Mesenchymal stem cell (in vitro differentiated cells and primary cell): ENCODE measurements around the gene ACY1.

ENCODE experiments used
- DNase-seq: peaks from one replicate; pipeline ENCODE4 v3.0.0-alpha.2; 2013
- H2AFZ ChIP-seq: one replicate; pipeline ENCODE4 v1.6.1; 2013; ENCODE audit warnings: low read depth, mild to moderate bottlenecking, control low read depth, inconsistent platforms, low read length, moderate library complexity
- H2AK5ac ChIP-seq: 2 replicates; pipeline ENCODE4 v1.6.1; 2013; ENCODE audit warnings: low read length, moderate library complexity, mild to moderate bottlenecking, inconsistent platforms; ENCODE audit not compliant: severe bottlenecking
- H2BK120ac ChIP-seq: one replicate; pipeline ENCODE4 v1.6.1; 2013; ENCODE audit warnings: low read depth, mild to moderate bottlenecking, inconsistent platforms, low read length, moderate library complexity
- H2BK12ac ChIP-seq, 2 experiments: one replicate each; pipeline ENCODE4 v1.6.1; 2013; ENCODE audit warnings: inconsistent platforms in 2 of 2, low read length in 2 of 2, mild to moderate bottlenecking in 2 of 2, moderate library complexity in 2 of 2, control low read depth in 1 of 2
- H2BK15ac ChIP-seq: one replicate; pipeline ENCODE4 v1.6.1; 2013; ENCODE audit warnings: mild to moderate bottlenecking, low read depth, inconsistent platforms; ENCODE audit not compliant: poor library complexity, severe bottlenecking
- H2BK5ac ChIP-seq: 2 replicates; pipeline ENCODE4 v1.6.1; 2013; ENCODE audit warnings: low read depth, mild to moderate bottlenecking, low read length, control low read depth, inconsistent platforms; ENCODE audit not compliant: poor library complexity, severe bottlenecking
- H3K14ac ChIP-seq, 2 experiments: one replicate each; pipeline ENCODE4 v1.6.1; 2013; ENCODE audit warnings: inconsistent platforms in 2 of 2, low read length in 2 of 2, control low read depth in 1 of 2, mild to moderate bottlenecking in 1 of 2, moderate library complexity in 1 of 2
- H3K18ac ChIP-seq, 2 experiments: one replicate each; pipeline ENCODE4 v1.6.1; 2013; ENCODE audit warnings: inconsistent platforms in 2 of 2, low read length in 2 of 2, control low read depth in 1 of 2, low read depth in 1 of 2, mild to moderate bottlenecking in 1 of 2
- H3K23ac ChIP-seq, 2 experiments: one replicate each; pipeline ENCODE4 v1.6.1; 2013; ENCODE audit warnings: inconsistent platforms in 2 of 2, low read length in 2 of 2, mild to moderate bottlenecking in 2 of 2, moderate library complexity in 2 of 2, control low read depth in 1 of 2
- H3K27ac ChIP-seq: 2 replicates; pipeline ENCODE4 v1.5.1; 2013; ENCODE audit warnings: mild to moderate bottlenecking, moderate library complexity, low read length, control low read depth, inconsistent platforms; ENCODE audit not compliant: poor library complexity, severe bottlenecking
- H3K27me3 ChIP-seq, 2 experiments: 2 replicates each; pipeline versions ENCODE4 v1.6.1 to v1.7.0; 2013; ENCODE audit warnings: low read length in 2 of 2, mild to moderate bottlenecking in 2 of 2, moderate library complexity in 2 of 2, control low read depth in 1 of 2, inconsistent platforms in 1 of 2; ENCODE audit not compliant: control insufficient read depth in 1 of 2, insufficient read depth in 1 of 2
- H3K36me3 ChIP-seq, 2 experiments: 2 replicates each; pipeline versions ENCODE4 v1.6.1 to v1.7.0; 2013; ENCODE audit warnings: low read length in 2 of 2, control low read depth in 1 of 2, inconsistent platforms in 1 of 2, low read depth in 1 of 2, mild to moderate bottlenecking in 1 of 2; ENCODE audit not compliant: insufficient read depth in 2 of 2, control insufficient read depth in 1 of 2
- H3K4ac ChIP-seq, 2 experiments: one replicate each; pipeline ENCODE4 v1.6.1; 2013; ENCODE audit warnings: inconsistent platforms in 2 of 2, low read length in 2 of 2, mild to moderate bottlenecking in 2 of 2, moderate library complexity in 2 of 2, control low read depth in 1 of 2, low read depth in 1 of 2
- H3K4me1 ChIP-seq: 2 replicates; pipeline ENCODE4 v1.6.1; 2013; ENCODE audit warnings: low read depth, low read length, control low read depth; ENCODE audit not compliant: control insufficient read depth, insufficient read depth
- H3K4me2 ChIP-seq: 2 replicates; pipeline ENCODE4 v1.6.1; 2013; ENCODE audit warnings: low read length, mild to moderate bottlenecking, inconsistent platforms; ENCODE audit not compliant: poor library complexity, severe bottlenecking
- H3K4me3 ChIP-seq, 2 experiments: 2 replicates each; pipeline versions ENCODE4 v1.5.1 to v1.7.0; 2013; ENCODE audit warnings: low read length in 2 of 2, mild to moderate bottlenecking in 2 of 2, control low read depth in 1 of 2, low read depth in 1 of 2; ENCODE audit not compliant: insufficient read depth in 1 of 2
- H3K79me1 ChIP-seq: replicated peaks from 2 replicates; pipeline ENCODE4 v1.6.1; 2013; ENCODE audit warnings: mild to moderate bottlenecking, control low read depth, low read length, inconsistent platforms; ENCODE audit not compliant: poor library complexity, severe bottlenecking
- H3K9ac ChIP-seq: 2 replicates; pipeline ENCODE4 v1.7.0; 2013; ENCODE audit warnings: mild to moderate bottlenecking, low read length, moderate library complexity
- H3K9me3 ChIP-seq: 2 replicates; pipeline ENCODE4 v1.7.0; 2013; ENCODE audit warnings: mild to moderate bottlenecking, low read length; ENCODE audit not compliant: control insufficient read depth
- H4K8ac ChIP-seq: one replicate; pipeline ENCODE4 v1.6.1; 2013; ENCODE audit warnings: inconsistent platforms, mild to moderate bottlenecking, low read length, moderate library complexity
- H4K91ac ChIP-seq: one replicate; pipeline ENCODE4 v1.6.1; 2013; ENCODE audit warnings: mild to moderate bottlenecking, low read length, inconsistent platforms
- WGBS: methylation state at CpG from one replicate; pipeline ENCODE4 v1.1.7; 2013; ENCODE audit warnings: mixed read lengths; 5-methylcytosine and 5-hydroxymethylcytosine counted together

ACY1 gene

GRCh38 chr3:51957520-51958205, 25.7 kb upstream of the ACY1 start:
- 98% methylated on average over 15 of the region's 15 CpGs for WGBS
- Histone ChIP-seq H3K79me1 (peaks cover 3% of the 10 kb centered on the region), H2BK5ac (no peak overlapping the region), H2BK15ac (no peak overlapping the region), H3K9ac (no peak overlapping the region), H3K18ac (no peak overlapping the region), H2AK5ac (no peak overlapping the region), H4K91ac (no peak overlapping the region), H3K4ac (no peak overlapping the region), H3K27ac (no peak overlapping the region), H3K14ac (no peak overlapping the region), H2BK120ac (no peak overlapping the region), H3K4me1 (peaks cover 20% of the 10 kb centered on the region), H3K36me3 (peaks cover 39 to 54% of the 10 kb centered on the region in 2 experiments), H4K8ac (no peak overlapping the region), H3K9me3 (no peaks in the 10 kb centered on the region), H2BK12ac (no peak overlapping the region), H3K23ac (no peak overlapping the region), H3K27me3 (peaks cover 4 to 13% of the 10 kb centered on the region in 2 experiments), H2AFZ (no peak overlapping the region), H3K4me3 (no peak overlapping the region), H3K4me2 (no peak overlapping the region)
- no peak for DNase-seq

GRCh38 chr3:51958603-51959521, 24.5 kb upstream of the ACY1 start:
- no peaks in the 10 kb centered on the region for H3K9me3 ChIP-seq
- DNase-seq: no peak
- H2BK5ac ChIP-seq: no peak overlapping the region
- H3K27me3 ChIP-seq: peaks cover 4 to 13% of the 10 kb centered on the region in 2 experiments
- no peak overlapping the region for H3K14ac ChIP-seq
- no peak overlapping the region for H4K91ac ChIP-seq
- peaks cover 3% of the 10 kb centered on the region for H3K79me1 ChIP-seq
- H2BK12ac ChIP-seq: no peak overlapping the region
- H3K4ac ChIP-seq: no peak overlapping the region
- no peak overlapping the region for H2AFZ ChIP-seq
- no peak overlapping the region for H2AK5ac ChIP-seq
- no peak overlapping the region for H2BK15ac ChIP-seq
- H3K9ac ChIP-seq: no peak overlapping the region
- no peak overlapping the region for H4K8ac ChIP-seq
- peaks cover 39 to 57% of the 10 kb centered on the region in 2 experiments for H3K36me3 ChIP-seq
- no peak overlapping the region for H3K4me2 ChIP-seq
- no peak overlapping the region for H3K23ac ChIP-seq
- no peak overlapping the region for H3K27ac ChIP-seq
- peaks cover 20% of the 10 kb centered on the region for H3K4me1 ChIP-seq
- H2BK120ac ChIP-seq: no peak overlapping the region
- no peak overlapping the region for H3K18ac ChIP-seq
- H3K4me3 ChIP-seq: no peak overlapping the region
- 94% methylated on average over 18 of the region's 20 CpGs for WGBS

- DNase-seq: no peak
- Histone ChIP-seq H3K14ac (no peak overlapping the region), H2AFZ (no peak overlapping the region), H3K9ac (no peak overlapping the region), H2BK120ac (no peak overlapping the region), H3K4me2 (no peak overlapping the region), H3K9me3 (no peaks in the 10 kb centered on the region), H3K18ac (no peak overlapping the region), H3K4me3 (no peak overlapping the region), H2BK5ac (no peak overlapping the region), H3K4me1 (peaks cover 28% of the 10 kb centered on the region), H4K8ac (no peak overlapping the region), H4K91ac (no peak overlapping the region), H3K27me3 (peaks cover 4 to 7% of the 10 kb centered on the region in 2 experiments), H3K79me1 (peaks cover 6% of the 10 kb centered on the region), H2AK5ac (no peak overlapping the region), H3K36me3 (peaks cover 39 to 61% of the 10 kb centered on the region in 2 experiments), H3K27ac (no peak overlapping the region), H2BK15ac (no peak overlapping the region), H3K4ac (no peak overlapping the region), H2BK12ac (no peak overlapping the region), H3K23ac (no peak overlapping the region)
- 97% methylated on average over 7 of the region's 7 CpGs for WGBS
Measured at GRCh38 chr3:51959651-51960050, 23.7 kb upstream of the ACY1 start.

- Histone ChIP-seq H4K8ac (no peak overlapping the region), H3K14ac (no peak overlapping the region), H3K27me3 (peaks cover 0 to 2% of the 10 kb centered on the region in 2 experiments), H3K4me2 (no peak overlapping the region), H4K91ac (no peak overlapping the region), H2BK12ac (no peak overlapping the region), H3K4ac (no peak overlapping the region), H3K9ac (no peak overlapping the region), H3K23ac (no peak overlapping the region), H3K4me1 (peaks cover 28% of the 10 kb centered on the region), H2AFZ (no peak overlapping the region), H3K36me3 (peaks cover 39 to 63% of the 10 kb centered on the region in 2 experiments), H3K18ac (no peak overlapping the region), H3K9me3 (no peaks in the 10 kb centered on the region), H3K27ac (no peak overlapping the region), H2BK5ac (no peak overlapping the region), H2AK5ac (no peak overlapping the region), H2BK120ac (no peak overlapping the region), H2BK15ac (no peak overlapping the region), H3K4me3 (no peak overlapping the region), H3K79me1 (peaks cover 12% of the 10 kb centered on the region)
- no peak for DNase-seq
- 97% methylated on average over 9 of the region's 10 CpGs for WGBS
Measured at GRCh38 chr3:51960386-51960785, 22.9 kb upstream of the ACY1 start.
